Hepatic stellate cell (primary cell): ENCODE measurements around the gene NLRC3.

Source experiments
- DNase-seq: peaks from one replicate; pipeline ENCODE4 v3.0.0; 2011; ENCODE audit warnings: low spot score

NLRC3 gene

DNA sequence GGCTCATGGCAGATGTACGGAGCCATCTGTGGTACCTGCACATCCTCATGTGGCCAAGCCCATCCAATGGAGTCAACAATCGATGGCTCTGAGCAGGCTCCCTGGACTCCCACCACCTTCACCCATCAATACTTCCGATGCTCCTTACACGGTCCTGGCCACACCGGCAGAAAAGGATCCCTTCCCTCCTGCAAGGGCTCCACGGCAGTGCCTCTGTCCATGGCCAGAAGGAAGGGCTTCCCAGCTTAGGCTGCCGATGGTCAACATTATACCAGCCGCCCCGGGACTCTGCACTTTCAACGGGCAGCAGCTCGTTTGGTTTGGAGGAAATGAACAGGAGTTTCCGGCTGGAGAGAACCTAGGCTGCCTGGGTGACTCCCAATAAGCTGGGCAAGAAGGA, 21.0 kb upstream of the NLRC3 start:
- DNase-seq = no peak

DNA sequence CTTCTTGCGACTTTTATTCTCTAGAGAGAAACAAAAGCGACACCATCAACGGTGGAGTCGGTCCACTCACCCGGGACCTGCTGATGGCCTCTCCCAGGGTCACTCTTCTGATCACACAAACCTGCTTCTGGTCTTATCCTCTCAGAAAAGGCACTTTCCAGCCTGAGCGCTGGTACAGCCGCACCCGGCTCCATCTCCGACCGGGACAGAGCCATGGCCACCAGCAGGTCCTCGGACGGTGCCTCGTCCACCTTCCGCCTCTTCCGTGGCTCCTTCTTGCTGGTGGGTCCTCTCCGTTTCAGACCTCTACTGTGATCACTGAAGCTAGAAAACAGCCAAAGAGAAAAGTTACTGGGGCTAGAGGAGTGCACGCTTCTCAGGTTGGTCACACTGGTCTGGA, 20.5 kb upstream of the NLRC3 start:
- DNase-seq = no peak

GRCh38 chr16:3597226-3597625, 20.0 kb upstream of the NLRC3 start:
- no peak for DNase-seq

- DNase-seq = no peak
Measured at GRCh38 chr16:3596101-3596861, 19.1 kb upstream of the NLRC3 start.

DNA sequence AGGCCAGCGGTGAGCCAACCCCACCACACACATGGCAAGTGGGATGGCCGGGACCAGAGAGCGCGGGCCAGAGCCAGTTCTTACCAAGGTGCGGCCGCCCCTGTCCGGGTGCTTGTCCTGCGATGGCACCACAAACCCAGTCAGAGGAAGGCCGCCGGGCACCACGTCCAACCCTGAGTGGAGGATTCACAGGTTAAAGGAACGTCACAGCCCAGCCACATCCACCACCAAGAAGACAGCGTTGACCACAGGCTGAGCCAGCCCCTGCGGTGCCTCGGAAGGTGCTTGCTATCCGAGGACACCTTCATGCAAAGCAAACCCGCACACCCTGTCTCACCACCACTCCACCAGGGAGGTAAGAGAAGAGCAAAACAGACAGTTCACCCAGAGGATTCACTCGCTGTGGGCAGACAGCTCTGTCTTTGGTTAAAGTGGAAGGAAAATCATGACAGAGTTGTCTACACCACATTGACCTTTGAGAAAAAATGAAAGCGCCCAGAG, 18.4 kb upstream of the NLRC3 start:
- DNase-seq = no peak

DNA sequence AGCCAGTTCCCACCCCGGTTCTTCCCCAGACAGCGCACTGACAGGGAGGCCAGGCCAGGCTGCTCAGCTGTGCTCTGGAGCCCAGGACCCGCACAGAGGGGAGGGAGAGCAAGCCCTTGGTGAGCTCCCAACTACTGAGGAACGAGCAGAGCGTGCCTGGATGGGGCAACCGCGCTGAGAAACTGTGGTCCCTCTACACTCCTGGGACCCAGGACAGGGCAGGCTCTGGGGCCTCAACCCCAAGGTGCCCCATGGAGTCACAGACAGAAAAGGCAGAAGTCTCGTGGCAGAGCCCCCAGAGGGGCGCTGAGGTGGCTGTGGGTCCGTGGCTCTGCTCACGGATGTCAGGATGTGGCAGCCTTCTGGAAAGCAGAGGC, 17.9 kb upstream of the NLRC3 start:
- no peak for DNase-seq

- DNase-seq = no peak
Measured at GRCh38 chr16:3594316-3595109, 17.3 kb upstream of the NLRC3 start.

GRCh38 chr16:3592559-3592958, 15.4 kb upstream of the NLRC3 start:
- no peak for DNase-seq

GRCh38 chr16:3591991-3592390, 14.8 kb upstream of the NLRC3 start:
- DNase-seq = no peak

DNA sequence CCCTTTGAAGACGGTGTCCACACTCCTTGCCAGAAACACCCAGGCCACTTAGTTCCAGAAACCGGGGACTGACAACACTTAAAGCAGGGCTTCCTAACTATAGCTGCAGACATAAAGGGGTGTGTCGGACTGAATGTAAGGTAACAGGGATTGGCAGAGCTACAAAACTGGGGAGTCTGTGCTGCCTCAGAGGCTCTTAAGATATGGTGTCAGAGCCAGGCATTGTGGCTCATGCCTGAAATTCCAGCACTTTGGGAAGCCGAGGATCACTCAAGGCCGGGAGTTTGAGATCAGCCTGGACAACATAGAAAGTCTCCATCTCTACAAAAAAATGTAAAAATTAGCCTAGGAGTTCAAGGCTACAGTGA, 14.2 kb upstream of the NLRC3 start:
- DNase-seq = no peak

DNA sequence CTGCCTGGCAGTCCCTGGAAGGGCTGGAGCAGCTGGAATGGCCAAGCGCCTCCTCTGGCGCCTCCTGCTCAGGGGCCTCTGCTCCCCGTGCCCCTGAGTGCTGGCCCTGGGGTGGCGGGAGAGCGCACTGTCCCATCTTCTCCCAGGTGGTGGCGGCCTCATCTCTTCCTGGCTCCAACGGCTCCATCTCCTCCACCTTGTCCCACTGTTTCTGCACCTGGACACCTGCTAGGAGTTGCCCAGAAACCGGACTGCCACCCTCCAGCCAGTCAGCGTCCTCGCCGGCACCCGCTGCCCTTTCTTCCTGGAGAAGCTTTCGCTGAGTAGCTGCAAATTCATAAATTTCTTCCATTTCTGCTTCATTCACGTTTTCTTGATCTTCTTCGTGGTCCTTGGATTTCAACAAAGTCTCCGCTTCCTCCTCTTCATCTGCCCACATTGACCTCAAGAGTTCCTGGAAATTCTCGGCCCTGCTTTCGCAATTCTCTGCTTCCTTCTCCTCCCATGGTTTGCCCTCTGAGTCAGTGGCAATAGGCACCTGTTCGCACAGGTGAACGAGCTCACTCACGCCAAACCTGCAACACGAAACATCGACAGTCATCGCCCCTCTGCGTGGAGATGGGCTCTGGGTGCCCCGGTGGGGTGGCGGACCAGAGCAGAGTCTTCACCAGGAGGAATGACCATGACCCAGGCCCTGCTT, 13.7 kb upstream of the NLRC3 start:
- DNase-seq = no peak

- DNase-seq = no peak
Measured at GRCh38 chr16:3589991-3590701, 12.9 kb upstream of the NLRC3 start.

- no peak for DNase-seq
Measured at GRCh38 chr16:3589441-3589921, 12.3 kb upstream of the NLRC3 start.

DNA sequence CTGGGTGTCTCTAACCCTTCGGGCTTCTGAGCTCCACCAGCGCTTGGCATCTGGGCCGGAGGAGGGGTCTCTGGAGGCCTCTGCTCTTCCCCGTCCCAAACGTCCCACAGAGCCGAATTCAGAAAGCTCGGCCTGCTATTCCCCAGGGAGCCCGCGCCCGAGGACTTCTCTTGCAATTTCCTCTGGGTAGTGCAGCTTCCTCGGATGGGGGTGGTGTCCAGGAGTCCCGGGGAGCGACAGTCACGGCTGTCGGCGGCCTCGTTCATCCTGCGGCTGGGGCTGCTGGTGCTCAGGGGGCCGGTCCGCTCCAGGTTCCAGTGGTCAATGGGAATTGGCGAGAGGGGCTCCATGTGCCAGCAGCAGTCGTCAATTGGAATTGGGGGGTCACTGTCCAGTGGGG, 11.8 kb upstream of the NLRC3 start:
- no peak for DNase-seq

DNA sequence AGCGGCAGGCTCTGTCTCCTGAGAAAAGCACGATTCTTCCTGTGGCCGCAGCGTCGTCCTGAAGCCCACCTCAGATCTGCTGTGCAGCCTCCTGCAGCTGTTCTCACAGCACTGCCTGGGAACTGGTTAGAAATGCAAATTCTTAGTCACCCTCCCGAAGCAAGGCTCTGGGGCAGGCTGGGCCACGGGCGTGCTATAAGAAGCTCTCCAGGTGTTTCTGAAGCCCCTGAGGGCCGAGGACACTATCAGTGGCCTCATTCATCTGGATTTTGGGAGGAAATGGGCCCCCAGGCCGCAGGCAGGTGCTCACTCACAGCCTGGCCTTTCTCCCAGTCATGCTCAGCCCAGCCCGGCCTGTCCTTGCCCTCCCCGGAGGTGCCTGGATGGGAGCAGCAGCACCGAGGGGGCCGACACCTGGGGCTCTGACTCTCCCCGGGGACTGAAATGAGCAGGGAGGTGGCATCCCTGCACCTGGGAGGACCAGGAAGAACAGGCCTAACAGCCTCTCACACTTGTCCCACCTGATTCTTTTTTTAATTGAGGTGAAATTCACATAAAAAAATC, 10.4 kb upstream of the NLRC3 start:
- DNase-seq = no peak

DNA sequence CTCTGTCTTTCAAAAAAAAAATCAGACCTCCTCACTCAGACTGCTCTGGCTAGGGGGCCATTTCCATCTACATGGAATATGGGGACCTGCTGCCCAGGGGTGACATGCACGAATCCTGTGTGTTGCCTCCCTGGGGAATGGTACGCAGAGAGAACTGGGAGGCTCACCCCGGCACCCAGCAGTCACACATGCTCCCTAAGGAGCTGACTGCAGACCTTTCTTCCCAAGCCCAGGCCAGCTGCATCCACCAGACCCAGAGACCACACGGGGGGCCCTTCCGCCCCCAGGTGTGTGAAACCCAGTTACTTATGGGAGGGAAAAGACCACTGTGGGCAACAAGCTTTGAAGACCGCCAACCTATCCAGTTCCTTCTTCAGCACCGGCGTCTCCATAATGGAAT, 7.2 kb upstream of the NLRC3 start:
- DNase-seq = no peak

DNA sequence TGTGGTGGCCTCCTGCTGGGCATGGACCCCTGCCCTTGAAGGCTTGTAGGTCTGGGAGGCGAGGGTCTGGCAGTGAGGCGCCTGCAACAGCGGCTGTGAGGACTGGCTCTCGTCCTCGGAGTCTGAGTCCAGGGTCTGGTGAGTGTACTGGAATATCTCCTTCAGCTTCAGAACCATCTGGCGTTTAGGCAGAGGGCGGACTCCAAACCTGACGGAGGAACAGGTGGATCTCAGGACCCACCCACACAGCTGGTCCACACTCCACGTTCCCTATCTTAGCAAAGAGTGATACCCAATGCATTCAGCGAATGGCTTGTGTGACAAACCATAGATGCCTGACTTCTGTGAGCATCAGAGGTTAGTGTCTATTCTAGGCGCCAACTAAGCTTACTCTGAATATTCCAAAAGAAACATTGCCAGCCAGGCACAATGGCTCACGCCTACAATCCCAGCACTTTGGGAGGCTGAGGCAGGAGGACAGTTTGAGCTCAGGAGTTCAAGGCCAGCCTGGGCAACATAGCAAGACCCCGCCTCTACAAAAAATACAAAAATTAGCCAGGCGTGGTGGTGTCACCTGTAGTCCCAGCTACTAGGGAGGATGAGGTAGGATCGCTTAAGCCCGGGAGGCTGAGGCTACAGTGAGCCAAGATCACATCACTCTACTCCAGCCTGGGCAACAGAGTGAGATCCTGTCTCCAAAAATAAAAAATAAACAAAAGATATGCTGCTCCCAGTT, 6.3 kb upstream of the NLRC3 start:
- no peak for DNase-seq

DNA sequence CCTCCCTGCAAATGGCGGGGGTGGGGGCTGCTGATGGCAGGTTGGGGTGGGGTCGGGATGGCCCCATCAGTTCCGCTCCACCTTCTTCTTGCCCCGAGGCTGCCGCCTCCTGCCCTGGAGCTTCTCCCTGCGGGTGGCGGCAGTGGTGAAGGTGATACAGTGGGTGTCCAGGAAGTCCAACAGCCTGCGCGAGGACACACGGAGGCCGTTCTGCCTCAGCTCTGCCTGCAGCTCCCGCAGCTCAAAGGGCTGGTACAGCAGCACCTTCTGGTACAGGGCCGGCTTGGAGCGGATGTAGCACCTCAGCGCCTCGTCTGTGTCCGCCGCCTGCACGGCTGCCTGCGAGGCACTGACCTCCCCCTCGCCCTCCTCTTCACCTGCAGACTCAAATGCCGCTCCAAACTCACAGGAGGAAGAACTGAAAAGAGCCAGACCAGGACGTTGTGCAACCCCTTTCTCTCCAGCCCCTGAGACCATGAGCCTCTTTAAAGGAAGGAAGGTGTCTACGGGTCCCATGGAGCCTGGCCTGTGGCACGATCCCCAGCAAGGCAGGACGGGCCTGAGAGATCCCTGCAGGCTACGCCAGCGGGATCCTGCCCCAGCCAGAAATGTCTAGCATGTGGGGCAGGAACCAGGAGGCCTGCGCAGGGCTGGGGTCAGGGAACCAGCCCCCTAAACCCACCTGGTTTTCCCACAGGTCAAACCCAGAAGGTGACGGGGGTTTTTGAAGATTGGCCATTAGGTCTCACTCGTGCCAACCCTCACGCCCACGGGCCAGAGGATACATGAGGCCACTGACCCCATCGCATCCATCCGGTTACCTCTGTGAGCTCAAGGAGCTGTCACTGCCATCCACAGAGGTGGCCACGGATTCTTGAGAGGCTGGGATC, 5.3 kb upstream of the NLRC3 start:
- DNase-seq = no peak

- no peak for DNase-seq
Measured at GRCh38 chr16:3581392-3581791, 4.2 kb upstream of the NLRC3 start.

- DNase-seq = no peak
Measured at GRCh38 chr16:3580686-3581085, 3.5 kb upstream of the NLRC3 start.
